Ureter (tissue), 1 donor: ENCODE measurements around the gene ZDHHC21. TPM values are rescaled to one million over a fixed set of nuclear protein-coding genes. Genes with fewer than 3 reads are reported as not detected.
"Not testable (repeated sequence)": the region's sequence is repeated elsewhere in the genome, so short reads cannot be mapped to it uniquely, and the experiment has no call there.

Experiments used
- DNase-seq: peaks from one replicate; pipeline ENCODE4 v3.0.0-alpha.2; 2020; ENCODE audit warnings: low spot score
- total RNA-seq: library from RNA; stranded (reverse); gene quantifications from one replicate; pipeline ENCODE4 v1.2.4, GENCODE V29; 2023
- donor health status: DM: yes; HTN: yes; CAD: no.

The ZDHHC21 gene
- total RNA-seq, 1 donor from 2014 or later: 21.7 TPM

DNA sequence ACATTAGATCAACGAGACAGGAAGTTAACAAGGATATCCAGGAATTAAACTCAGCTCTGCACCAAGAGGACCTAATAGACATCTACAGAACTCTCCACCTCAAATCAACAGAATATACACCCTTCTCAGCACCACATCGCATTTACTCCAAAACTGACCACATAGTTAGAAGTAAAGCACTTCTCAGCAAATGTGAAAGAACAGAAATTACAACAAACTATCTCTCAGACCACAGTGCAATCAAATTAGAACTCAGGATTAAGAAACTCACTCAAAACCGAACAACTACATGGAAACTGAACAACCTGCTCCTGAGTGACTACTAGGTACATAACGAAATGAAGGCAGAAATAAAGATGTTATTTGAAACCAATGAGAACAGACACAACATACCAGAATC is 10.6 kb downstream of the ZDHHC21 start:
- DNase-seq: not testable (repeated sequence)

DNA sequence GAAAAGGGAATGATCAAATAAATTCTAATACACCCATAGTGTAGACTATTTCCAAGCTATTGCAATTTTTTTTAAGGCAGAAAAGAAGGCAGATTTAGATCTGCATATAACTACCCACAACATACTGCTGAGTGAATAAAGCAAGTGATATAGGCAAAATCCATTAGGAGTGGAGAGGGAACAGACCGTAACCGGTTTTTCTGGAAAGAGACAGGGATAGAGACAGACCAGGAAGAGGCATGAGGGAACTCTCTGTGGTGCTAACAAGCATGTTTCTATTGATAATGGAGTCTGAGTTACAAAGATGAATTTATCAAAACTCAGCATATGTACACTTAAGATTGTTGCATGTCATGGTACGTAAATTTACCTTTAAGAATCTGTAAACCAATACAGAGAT is 14.5 kb downstream of the ZDHHC21 start:
- no peak for DNase-seq

GRCh38 chr9:14677872-14678271 is 15.4 kb downstream of the ZDHHC21 start:
- no peak for DNase-seq

GRCh38 chr9:14677396-14677795 is 15.8 kb downstream of the ZDHHC21 start:
- DNase-seq: no peak

GRCh38 chr9:14674630-14675029 is 18.6 kb downstream of the ZDHHC21 start:
- DNase-seq: no peak

DNA sequence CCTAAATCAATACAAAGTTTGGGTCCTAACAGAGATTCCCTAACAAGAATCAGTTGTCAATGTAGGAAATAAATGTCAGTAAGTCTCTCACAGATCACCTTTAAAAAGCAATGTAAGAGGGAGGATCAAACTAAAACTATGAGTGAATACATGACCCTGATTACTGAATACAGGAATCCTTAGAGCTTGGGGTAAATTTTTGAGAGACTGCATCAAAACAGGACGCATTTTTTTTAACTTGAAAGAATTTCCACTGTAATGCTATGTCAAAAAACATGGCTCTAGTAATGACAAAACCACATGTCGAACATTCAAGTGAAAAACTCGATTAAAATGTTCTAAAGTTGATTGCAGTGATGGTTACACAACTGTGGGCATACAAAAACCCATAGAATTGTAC is 21.9 kb downstream of the ZDHHC21 start:
- DNase-seq: no peak

GRCh38 chr9:14670718-14671117 is 22.5 kb downstream of the ZDHHC21 start:
- DNase-seq: no peak

GRCh38 chr9:14664022-14664421 is 29.2 kb downstream of the ZDHHC21 start:
- DNase-seq: not testable (repeated sequence)

- no peak for DNase-seq
Measured at GRCh38 chr9:14662060-14662453, 31.2 kb downstream of the ZDHHC21 start.

DNA sequence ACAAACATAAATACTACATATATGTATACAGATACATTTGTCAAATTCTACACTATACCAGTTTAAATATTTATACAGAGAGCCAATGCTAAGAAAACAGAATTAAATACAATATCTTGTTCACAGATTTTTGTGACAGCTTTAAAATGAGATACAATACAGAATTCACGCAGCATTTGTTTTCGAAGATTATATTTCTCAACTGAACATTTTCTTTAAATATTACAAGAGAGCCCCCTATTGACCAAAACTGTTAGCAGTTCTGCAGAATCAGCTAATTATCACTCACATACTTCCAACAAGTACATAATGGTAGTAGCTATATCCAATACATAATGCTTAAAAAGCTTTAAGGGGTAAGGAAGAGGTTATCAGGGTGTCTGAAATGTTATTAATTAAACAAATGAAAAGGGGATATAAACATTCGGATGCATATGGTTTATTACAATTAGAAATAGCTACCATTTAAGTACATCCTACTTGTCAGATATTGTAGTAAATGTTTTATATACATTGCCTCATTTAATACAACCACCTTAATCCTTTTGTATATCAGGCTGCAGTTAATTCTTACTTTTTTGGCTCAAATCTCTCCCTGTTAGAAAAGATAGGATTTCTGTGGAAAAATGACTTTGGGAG is 31.7 kb downstream of the ZDHHC21 start:
- no peak for DNase-seq

DNA sequence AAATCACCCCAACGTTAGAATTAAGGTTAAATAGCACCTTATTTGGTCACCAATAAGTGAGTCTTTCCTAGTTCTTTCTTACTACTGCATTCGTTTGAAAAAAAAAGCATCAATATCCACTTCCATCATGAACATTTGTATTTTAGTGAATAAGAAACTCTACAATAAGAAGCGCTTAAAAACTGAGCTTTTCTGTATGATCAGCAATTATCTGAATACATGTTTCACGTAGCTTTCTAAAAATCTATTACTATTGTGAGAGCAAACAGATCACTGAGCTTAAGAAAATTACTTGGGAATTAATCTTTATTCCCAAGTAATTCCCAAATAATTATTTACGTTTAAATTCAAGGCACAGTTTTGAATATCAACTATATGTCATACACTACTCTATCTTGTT is 32.5 kb downstream of the ZDHHC21 start:
- no peak for DNase-seq

DNA sequence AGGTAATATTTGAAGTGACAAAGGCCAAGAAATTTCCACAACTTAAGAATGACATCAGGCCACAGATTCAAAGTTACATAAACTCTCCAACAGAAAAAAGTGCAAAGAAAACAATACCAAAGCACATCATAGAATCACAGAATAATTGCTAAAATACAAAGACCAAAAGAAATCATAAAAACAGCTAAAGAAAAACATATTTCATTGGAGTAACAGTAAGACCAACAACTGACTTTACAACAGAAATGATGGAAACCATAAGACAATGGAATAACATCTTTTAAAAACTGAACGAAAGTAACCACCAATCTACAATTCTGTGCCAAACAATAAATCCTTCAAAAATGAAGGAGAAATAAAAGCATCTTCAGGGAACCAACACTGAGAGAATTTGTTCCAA is 38.3 kb downstream of the ZDHHC21 start:
- no peak for DNase-seq

DNA sequence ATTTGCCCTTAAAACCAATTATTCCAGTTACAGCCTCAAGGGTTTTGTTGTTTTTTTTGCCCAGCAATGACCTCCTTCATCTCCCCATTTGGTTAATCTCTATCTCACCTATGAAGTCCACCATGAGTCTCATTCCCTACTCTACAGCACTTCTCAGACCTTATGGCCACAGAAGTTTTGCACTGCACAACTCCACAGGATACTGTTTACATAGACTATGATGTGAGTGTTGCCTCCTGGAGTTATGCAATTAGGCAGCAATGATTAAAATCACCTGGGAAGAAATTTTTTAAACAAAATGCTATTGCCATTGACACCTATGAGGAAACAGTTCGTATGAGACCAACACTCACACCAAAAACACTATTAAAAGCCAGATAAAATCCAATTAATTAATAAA is 39.7 kb downstream of the ZDHHC21 start:
- DNase-seq: no peak

- DNase-seq: no peak
Measured at GRCh38 chr9:14652729-14653377, 40.4 kb downstream of the ZDHHC21 start.

- no peak for DNase-seq
Measured at GRCh38 chr9:14650596-14650995, 42.6 kb downstream of the ZDHHC21 start.

DNA sequence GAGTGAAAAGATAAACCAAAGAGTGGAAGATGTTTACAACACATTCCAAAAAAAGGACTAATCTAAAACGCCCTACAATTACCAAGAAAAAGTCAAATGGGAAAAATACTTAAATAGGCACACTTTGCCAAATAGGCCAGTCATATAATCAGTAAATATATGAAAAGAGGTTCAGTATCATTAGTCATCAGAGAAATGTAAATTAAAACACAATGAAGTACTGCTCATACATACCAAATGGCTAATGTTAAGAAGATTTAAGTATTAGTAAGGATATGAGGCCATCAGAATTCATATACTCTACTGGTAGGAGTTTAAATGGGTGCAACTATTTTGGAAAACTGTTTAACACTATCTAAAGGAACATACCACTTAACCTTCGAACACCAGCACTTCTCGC is 47.6 kb downstream of the ZDHHC21 start:
- DNase-seq: no peak

GRCh38 chr9:14640967-14641366 is 52.3 kb downstream of the ZDHHC21 start:
- no peak for DNase-seq

- DNase-seq: no peak
Measured at GRCh38 chr9:14640294-14640693, 52.9 kb downstream of the ZDHHC21 start.

DNA sequence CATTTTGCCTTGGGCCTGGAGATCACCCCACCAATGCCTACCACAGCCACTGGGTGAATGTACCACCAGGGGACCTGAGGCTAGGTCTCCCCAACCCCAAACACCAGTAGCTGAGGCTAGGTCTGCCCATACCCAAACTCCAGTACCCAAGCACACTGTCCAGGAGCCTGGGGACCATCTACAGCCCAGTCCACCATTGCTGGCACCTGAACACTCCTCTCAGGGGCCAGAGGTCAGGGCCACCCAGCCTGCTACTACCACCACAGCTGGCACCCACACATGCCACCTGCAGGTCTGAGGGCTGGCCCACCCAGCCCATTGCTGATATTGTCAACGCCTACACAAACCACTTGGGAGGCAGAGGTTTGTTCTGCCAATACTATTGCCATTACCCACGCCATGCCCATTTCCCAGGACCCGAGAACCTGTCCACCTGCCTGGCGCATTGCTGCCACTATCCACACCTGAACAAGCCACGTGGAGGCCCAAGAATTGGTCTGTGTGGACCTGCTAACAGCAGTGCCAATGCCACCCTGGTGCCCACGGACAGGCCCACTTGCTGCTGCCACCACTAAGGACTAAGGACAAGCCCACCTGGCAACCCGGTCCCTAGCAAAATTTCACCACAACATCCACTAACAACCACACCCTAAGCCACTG is 59.2 kb downstream of the ZDHHC21 start:
- DNase-seq: no peak

- no peak for DNase-seq
Measured at GRCh38 chr9:14633148-14633547, 60.1 kb downstream of the ZDHHC21 start.

- no peak for DNase-seq
Measured at GRCh38 chr9:14627513-14627912, 65.7 kb downstream of the ZDHHC21 start.

DNA sequence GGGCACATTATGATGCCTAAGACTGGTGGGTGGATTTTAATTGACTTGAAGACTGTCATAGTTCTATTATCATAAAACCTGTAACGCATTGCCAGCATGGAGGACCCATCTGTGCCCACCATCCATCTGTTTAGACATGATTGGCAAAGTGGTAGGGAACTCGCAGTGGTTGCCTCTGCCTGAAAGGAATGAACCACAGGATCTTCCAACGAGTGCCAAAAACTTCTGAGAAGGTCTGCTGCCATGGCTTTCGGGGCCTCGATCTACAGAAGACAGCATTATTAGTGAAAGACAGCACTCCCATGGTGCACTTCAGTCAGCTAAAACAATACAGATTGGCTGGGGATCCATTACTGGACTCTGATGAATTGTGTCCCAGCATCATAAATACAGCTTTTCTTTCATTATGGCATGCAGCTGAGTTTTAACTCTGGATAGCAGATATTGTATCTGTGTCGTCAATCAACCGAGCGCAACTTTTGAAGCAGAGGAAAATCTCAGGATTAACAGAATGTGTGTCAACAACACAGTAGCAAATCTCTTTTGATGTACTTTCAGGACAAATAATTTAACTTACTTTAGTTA is 74.3 kb downstream of the ZDHHC21 start:
- no peak for DNase-seq
